Stomach (tissue), 9 donors: Measurements from ENCODE around the gene CCL18. TPM values are rescaled to one million over a fixed set of nuclear protein-coding genes. Genes with fewer than 3 reads are reported as not detected.
"Not testable (repeated sequence)": the region's sequence is repeated elsewhere in the genome, so short reads cannot be mapped to it uniquely, and the experiment has no call there.

Source experiments
- DNase-seq, 2 donors: peaks; one replicate each; pipeline versions ENCODE4 v3.0.0 to v3.0.0-alpha.2; 2013 to 2019
- H3K27ac ChIP-seq, 5 donors: fragments of 200-600 bp in 4 of 5; sonication (generic) in 4 of 5; one replicate each; pipeline ENCODE4 v1.5.1; 2013 to 2019; ENCODE audit warnings: mild to moderate bottlenecking in 1 of 5, moderate library complexity in 1 of 5
- H3K27me3 ChIP-seq, 3 donors: fragments of 200-600 bp; sonication (generic); one replicate each; pipeline ENCODE4 v1.5.1; 2017 to 2019; ENCODE audit warnings: mixed run types in 1 of 3
- H3K36me3 ChIP-seq, 4 donors: fragments of 200-600 bp; sonication (generic); 1 replicate in 3 of 4; 2 replicates in 1 of 4; pipeline ENCODE4 v1.5.1; 2016 to 2019
- H3K4me1 ChIP-seq, 4 donors: fragments of 200-600 bp; sonication (generic); one replicate each; pipeline ENCODE4 v1.5.1; 2016 to 2019
- H3K4me3 ChIP-seq, 4 donors: fragments of 200-600 bp; sonication (generic) in 3 of 4; one replicate each; pipeline ENCODE4 v1.5.1; 2016 to 2019; ENCODE audit warnings: mild to moderate bottlenecking in 1 of 4
- H3K9me3 ChIP-seq, 4 donors: fragments of 200-600 bp; sonication (generic); one replicate each; pipeline ENCODE4 v1.5.1; 2016 to 2019
- CTCF ChIP-seq, 7 experiments: fragments of 450-650 bp in 4 of 7; fragments of 200-600 bp in 3 of 7; sonication (generic) in 3 of 7; IDR thresholded peaks; one replicate each; pipeline ENCODE4 v1.5.1; 2016 to 2019; ENCODE audit warnings: antibody characterized with exemption in 7 of 7, control low read depth in 2 of 7, mild to moderate bottlenecking in 1 of 7
- EP300 ChIP-seq: sonication (generic); formaldehyde crosslinking; IDR thresholded peaks from one replicate; pipeline ENCODE4 v1.6.1; 2017; ENCODE audit warnings: antibody characterized with exemption
- POLR2A ChIP-seq, 4 donors: fragments of 450-650 bp; IDR thresholded peaks; one replicate each; pipeline ENCODE4 v1.6.1; 2016; ENCODE audit warnings: antibody characterized with exemption in 4 of 4, control low read depth in 2 of 4, mild to moderate bottlenecking in 1 of 4, moderate library complexity in 1 of 4
- POLR2AphosphoS5 ChIP-seq, 3 donors: sonication (generic); formaldehyde crosslinking; IDR thresholded peaks; one replicate each; pipeline ENCODE4 v1.6.1; 2016; ENCODE audit warnings: antibody characterized with exemption in 3 of 3
- WGBS, 5 donors: extraction: QIAGEN DNeasy Blood & Tissue Kit in 3 of 5; methylation state at CpG; one replicate each; pipeline versions ENCODE4 v1.1.5 to v1.1.7; 2013 to 2018; 5-methylcytosine and 5-hydroxymethylcytosine counted together
- intact Hi-C: fragments of 100-400 bp; cut with DNase I; formaldehyde crosslinking; loops from one replicate; pipeline ENCODE4 v1.15.1; 2023; ENCODE audit warnings: low total_unique reads
- polyA plus RNA-seq, 3 donors: library from polyadenylated mRNA; stranded (reverse); fragments of 200-250 nt; gene quantifications; one replicate each; pipeline ENCODE4 v1.2.3, GENCODE V29; 2013
- total RNA-seq, 5 donors: library from RNA; depleted of rRNA; stranded (reverse); fragments of >200 nt; gene quantifications; one replicate each; pipeline versions ENCODE4 v1.1.0 to v1.2.3, GENCODE V29; 2014 to 2016
- donor health status: healthy with polysubstance abuse.
- donor health status: Bipolar disorder and iron deficiency.
- donor health status: healthy.

CCL18 gene
- total and polyA plus RNA-seq, 8 donors = 0.87 to 12.2 (median 2.5) TPM; not detected in 4

DNA sequence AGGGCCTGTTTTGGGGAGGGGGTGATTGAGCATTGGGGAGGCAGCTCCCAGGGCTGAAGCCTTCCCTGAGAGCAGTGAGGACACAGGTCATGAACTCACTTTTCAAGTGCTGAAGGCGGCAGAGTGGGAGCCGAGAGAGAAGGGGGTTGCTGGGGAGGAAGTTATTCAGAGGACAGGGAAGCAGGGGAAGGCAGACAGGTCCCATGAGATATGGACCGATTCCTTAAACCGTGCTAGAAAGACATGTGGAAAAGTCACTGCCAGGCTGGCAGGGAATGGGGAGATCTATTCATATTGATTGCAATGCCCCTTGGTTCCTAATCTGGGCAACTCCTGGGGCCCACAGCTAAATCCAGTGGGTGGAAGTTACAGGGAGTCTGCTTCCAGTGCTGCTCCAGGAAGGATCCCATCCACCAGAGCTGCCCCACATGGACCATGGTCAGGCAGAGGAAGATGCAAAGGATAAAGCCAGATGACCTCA is 40.7 kb downstream of the CCL18 start:
- 41 to 52% (median 47%) methylated on average over 4 of the region's 4 CpGs for WGBS, 5 donors
- Histone ChIP-seq H3K27me3 (peaks cover 0 to 12% (median 0%) of the 10 kb centered on the region in 3 donors), H3K36me3 (no peaks in the 10 kb centered on the region), H3K27ac (peak overlapping the region in 4 of 5 donors; percentile 4 to 35 (median 20)), H3K9me3 (no peaks in the 10 kb centered on the region), H3K4me1 (no peaks in the 10 kb centered on the region), H3K4me3 (peak overlapping the region in 2 of 4 donors; percentile 3 to 9)
- no peak for DNase-seq
- no peak for TF ChIP-seq POLR2AphosphoS5 (IDR thresholded peaks at IDR 0.05)
- no peak for TF ChIP-seq POLR2A (IDR thresholded peaks at IDR 0.05)
- no peak for TF ChIP-seq CTCF (IDR thresholded peaks at IDR 0.05)
- TF ChIP-seq EP300 = no peak
- intact Hi-C loops = no loop called here

DNA sequence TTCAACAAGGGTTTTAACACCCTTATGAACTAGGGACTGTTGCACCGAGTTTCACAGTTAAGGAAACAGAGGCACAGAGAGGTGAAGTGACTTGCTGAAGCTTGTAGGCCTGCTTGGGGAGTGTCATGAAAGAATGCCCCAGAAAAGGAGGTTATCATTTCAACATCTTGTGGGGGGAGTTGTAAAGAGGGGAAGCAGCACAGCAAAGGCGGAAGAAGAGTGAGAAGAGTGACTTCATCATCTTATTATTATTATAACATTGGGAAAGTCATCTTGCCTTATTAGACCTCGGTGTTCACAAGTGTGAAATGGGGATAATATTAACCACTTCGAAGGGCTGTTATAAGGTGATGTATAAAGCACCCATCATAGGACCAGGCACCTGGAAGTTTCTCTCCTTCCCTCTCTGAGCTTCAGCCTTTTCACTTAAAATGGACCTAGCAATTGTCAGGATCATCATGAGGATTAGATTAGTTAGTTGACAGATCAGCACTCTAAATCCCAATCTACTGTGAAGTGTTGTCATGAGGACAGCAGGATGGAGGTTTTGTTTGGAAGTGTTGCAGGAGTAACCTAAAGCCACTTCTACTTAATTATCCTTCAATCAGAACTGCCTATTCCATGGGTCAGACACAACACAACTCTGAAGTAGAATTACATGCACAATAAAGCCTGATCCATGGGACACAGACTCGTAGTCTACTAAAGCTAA is 41.9 kb downstream of the CCL18 start:
- no peaks in the 10 kb centered on the region for H3K9me3 ChIP-seq
- no peak for TF ChIP-seq POLR2A (IDR thresholded peaks at IDR 0.05)
- no peak for TF ChIP-seq POLR2AphosphoS5 (IDR thresholded peaks at IDR 0.05)
- no peak for TF ChIP-seq CTCF (IDR thresholded peaks at IDR 0.05)
- no peak for TF ChIP-seq EP300
- no peak overlapping the region for H3K27ac ChIP-seq
- no peak overlapping the region for H3K4me3 ChIP-seq
- H3K36me3 ChIP-seq = no peaks in the 10 kb centered on the region
- no peak for DNase-seq
- H3K27me3 ChIP-seq = peaks cover 0 to 12% (median 0%) of the 10 kb centered on the region in 3 donors
- intact Hi-C loops = no loop called here
- H3K4me1 ChIP-seq = no peaks in the 10 kb centered on the region
- 79 to 84% (median 83%) methylated on average over 5 of the region's 5 CpGs for WGBS, 5 donors

GRCh38 chr17:36106493-36106835 is 42.4 kb downstream of the CCL18 start:
- Histone ChIP-seq H3K27ac (peak overlapping the region in 1 of 5 donors; percentile 14), H3K9me3 (no peaks in the 10 kb centered on the region), H3K36me3 (no peaks in the 10 kb centered on the region), H3K27me3 (peaks cover 0 to 12% (median 0%) of the 10 kb centered on the region in 3 donors), H3K4me3 (no peak overlapping the region), H3K4me1 (no peaks in the 10 kb centered on the region)
- no peak for DNase-seq
- WGBS, 5 donors = 78 to 93% (median 90%) methylated on average over 6 of the region's 6 CpGs
- TF ChIP-seq POLR2A (IDR thresholded peaks at IDR 0.05) = no peak
- TF ChIP-seq CTCF (IDR thresholded peaks at IDR 0.05) = no peak
- no peak for TF ChIP-seq EP300
- no peak for TF ChIP-seq POLR2AphosphoS5 (IDR thresholded peaks at IDR 0.05)
- intact Hi-C loops = no loop called here

DNA sequence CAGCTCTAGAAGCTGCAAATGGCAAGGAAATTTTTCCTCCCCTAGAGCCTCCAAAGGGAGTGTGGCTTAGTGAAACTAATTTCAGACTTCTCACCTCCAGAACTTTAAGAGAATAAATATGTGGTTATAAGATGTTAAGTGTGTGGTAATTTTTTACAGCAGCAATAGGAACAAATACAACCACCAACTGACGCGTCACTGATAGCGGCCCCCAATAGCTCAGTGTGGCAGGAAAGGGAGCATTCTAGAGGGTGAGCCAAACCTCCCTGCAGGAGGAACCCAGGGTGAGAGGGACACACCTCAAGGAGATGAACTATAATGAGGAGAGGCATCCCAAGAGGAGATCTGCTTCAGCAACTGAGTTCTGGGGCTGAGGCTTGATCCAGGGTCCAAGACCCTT is 43.6 kb downstream of the CCL18 start:
- H3K36me3 ChIP-seq = no peaks in the 10 kb centered on the region
- peaks cover 0 to 12% (median 0%) of the 10 kb centered on the region in 3 donors for H3K27me3 ChIP-seq
- 78 to 87% (median 81%) methylated on average over 3 of the region's 3 CpGs for WGBS, 5 donors
- H3K27ac ChIP-seq = peak overlapping the region in 3 of 5 donors; percentile 14 to 29 (median 19)
- H3K4me3 ChIP-seq = no peak overlapping the region
- H3K9me3 ChIP-seq = peaks cover 0 to 7% (median 3%) of the 10 kb centered on the region in 4 donors
- intact Hi-C loops = no loop called here
- no peak for TF ChIP-seq POLR2A (IDR thresholded peaks at IDR 0.05)
- TF ChIP-seq CTCF (IDR thresholded peaks at IDR 0.05) = no peak
- TF ChIP-seq POLR2AphosphoS5 (IDR thresholded peaks at IDR 0.05) = no peak
- no peak for TF ChIP-seq EP300
- DNase-seq = no peak
- H3K4me1 ChIP-seq = no peaks in the 10 kb centered on the region

- H3K4me3 ChIP-seq, DNase-seq, H3K4me1 ChIP-seq, H3K9me3 ChIP-seq, H3K36me3 ChIP-seq, intact Hi-C loops: not testable (repeated sequence)
- peaks cover 0 to 12% (median 0%) of the 10 kb centered on the region in 3 donors for H3K27me3 ChIP-seq
- peak overlapping the region in 3 of 5 donors; percentile 14 to 29 (median 19) for H3K27ac ChIP-seq
- WGBS, 5 donors = 62 to 78% (median 73%) methylated on average over 5 of the region's 5 CpGs
These were observed 44.2 kb downstream of the CCL18 start for GRCh38 chr17:36108265-36108664.
